Measurements from ENCODE around the gene GLRA3.
"Not testable (repeated sequence)": the region's sequence is repeated elsewhere in the genome, so short reads cannot be mapped to it uniquely, and the experiment has no call there.

GLRA3 gene

DNA sequence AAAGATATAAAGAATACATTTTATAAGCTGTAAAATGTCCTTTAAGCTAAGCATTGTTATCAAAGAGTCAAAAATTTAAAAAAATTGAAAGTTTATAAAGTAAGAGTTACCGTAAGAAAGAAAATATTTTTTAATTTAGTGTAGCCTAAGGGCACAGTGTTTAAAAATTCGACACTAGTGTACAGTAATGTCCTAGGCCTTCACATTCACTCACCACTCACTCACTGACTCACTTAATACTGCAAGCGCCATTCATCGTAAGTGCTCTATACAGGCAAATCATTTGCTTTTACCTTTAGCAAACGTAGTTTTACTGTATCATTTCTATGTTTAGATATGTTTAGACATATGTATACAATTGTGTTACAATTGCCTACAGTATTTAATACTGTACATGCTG lies 20.2 kb downstream of the GLRA3 start:
- no peak for DNase-seq (ENCODE audit: low spot score)

DNA sequence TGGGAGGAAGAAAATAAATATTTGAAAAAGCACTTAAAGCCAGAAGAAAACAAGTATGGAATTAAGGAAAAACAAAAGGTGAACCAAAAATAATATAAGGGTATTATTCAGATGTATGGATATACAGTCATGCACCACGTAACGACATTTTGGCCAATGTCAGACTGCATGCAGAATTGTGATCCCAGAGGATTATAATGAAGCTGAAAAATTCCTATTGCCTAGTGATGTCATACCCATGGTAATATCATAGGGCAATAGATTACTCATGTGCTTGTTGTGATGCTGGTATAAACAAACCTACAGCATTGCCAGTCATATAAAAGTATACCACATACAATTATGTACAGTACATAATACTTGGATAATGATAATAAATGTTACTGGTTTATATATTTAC lies 20.9 kb downstream of the GLRA3 start:
- DNase-seq (ENCODE audit: low spot score): no peak

DNA sequence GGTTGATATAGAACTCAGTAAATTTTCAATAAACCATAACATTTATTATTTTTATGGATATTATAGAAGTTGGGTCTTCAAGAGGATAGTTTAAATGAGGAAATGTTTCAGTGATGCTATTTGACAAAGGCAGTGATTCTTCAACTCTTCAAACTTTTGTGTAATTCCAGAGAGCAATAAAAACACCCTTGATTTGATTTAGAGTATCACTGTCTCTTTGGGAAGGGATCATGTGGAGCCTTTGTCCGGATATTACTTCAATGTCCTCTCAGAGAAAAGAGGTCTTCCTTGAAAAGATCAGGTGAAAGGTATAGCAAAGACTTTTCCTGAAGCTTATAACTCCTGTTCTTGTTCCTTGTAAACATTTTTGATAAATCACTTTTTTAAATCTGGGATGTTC lies 23.3 kb downstream of the GLRA3 start:
- no peak for DNase-seq (ENCODE audit: low spot score)

DNA sequence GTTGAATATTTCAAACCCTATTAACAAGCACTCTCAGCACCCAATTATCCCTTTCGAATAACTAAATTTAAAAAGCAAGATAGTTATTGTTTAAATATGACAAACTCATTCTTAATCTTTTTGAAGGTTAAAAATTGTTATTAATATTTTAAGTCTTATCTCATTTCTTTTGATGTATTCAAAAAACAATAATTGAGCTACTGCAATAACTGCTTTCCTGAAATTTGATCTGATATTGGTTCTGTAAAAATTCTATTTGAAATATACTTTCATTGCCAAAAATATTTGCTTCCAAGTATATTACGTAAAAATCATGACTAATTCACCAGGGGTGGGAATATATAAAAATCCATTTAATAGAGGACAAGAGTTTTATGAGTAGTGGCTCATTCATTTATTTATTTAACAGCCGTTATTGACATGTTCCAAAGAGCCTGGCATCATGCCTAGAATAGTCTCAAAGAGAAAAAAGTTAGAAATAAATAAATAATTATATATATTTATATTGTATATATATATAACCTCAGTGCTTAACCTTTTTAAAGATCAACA lies 34.4 kb downstream of the GLRA3 start:
- no peak for DNase-seq (ENCODE audit: low spot score)

DNA sequence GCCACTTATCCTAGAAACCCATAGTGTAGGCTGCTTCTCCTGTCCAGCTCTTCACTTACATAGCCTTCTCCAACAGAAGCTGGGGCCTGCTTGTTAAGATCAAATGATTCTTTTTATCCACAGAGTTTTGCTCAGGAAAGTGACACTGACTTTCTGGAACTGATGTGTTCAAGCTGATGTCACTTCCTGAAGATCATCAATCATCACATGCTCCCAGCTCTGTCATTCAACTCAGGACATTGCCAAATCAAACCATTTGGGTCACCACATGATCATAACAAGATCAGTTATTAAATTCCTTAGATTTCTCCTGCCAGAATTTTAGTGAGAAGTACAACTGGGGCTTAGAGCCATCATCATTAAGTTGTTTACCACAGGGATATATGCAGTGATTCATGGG lies 39.4 kb downstream of the GLRA3 start:
- no peak for DNase-seq (ENCODE audit: low spot score)

DNA sequence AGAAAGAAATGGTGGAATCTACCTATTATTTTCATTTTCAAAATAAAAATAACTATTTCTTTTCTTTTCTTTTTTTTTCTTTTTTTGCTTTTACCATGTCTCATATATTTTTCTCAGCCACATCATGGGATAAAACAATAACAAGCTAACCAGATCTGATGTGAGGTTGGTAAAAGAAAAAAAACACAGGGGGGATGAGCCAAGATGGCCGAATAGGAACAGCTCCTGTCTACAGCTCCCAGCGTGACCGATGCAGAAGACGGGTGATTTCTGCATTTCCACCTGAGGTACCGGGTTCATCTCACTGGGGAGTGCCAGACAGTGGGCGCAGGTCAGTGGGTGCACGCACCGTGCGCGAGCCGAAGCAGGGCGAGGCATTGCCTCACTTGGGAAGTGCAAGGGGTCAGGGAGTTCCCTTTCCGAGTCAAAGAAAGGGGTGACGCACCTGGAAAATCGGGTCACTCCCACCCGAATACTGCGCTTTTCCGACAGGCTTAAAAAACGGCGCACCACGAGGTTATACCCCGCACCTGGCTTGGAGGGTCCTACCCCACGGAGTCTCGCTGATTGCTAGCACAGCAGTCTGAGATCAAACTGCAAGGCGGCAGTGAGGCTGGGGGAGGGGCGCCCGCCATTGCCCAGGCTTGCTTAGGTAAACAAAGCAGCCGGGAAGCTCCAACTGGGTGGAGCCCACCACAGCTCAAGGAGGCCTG lies 50.6 kb downstream of the GLRA3 start:
- DNase-seq (ENCODE audit: low spot score): not testable (repeated sequence)

DNA sequence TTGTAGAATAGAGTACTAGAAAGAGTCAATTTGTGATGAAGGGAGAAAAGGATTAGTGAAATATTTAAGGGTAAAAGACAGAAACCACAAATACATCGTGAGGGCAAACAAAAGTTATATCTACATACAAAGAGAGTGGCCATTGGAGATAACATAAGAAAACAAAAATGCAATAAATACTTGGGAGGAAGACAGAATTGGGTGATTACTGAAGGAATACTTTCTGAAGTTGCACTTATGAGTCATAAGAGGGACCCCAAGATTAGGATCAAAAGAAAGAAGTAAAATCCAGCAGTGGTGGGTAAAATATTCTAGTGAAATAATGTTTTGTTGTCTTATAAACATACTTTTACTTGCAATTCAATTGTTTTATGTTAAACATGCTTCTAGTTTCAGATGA lies 53.7 kb downstream of the GLRA3 start:
- DNase-seq (ENCODE audit: low spot score): no peak

DNA sequence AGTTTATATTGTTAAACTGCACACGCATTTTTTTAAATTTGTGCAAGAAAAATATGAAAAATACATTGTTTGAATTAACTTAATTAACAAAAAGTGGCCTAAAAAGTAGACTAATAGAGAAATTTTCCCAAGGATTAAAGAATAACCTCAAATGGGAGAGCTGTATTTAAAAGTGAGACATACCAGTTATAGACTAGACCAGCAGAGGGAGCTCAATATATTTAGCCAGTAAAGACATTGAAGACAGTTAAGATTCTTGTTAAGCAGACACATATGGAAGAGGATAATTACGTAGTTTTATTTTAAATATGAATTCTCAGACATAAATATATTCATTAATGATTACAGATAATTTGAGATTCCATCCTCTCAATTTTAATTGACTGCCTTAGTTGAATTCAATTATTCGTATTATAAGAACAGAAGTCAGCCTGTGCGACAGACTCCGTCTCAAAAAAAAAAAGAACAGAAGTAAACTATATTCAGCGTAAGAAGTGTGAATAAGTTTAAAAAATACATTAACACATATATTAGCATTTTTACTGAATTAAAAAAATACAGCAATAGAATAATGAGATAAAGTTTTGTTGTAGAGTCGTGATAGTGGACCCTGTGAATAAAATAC lies 64.8 kb downstream of the GLRA3 start:
- DNase-seq (ENCODE audit: low spot score): peak; percentile 14

DNA sequence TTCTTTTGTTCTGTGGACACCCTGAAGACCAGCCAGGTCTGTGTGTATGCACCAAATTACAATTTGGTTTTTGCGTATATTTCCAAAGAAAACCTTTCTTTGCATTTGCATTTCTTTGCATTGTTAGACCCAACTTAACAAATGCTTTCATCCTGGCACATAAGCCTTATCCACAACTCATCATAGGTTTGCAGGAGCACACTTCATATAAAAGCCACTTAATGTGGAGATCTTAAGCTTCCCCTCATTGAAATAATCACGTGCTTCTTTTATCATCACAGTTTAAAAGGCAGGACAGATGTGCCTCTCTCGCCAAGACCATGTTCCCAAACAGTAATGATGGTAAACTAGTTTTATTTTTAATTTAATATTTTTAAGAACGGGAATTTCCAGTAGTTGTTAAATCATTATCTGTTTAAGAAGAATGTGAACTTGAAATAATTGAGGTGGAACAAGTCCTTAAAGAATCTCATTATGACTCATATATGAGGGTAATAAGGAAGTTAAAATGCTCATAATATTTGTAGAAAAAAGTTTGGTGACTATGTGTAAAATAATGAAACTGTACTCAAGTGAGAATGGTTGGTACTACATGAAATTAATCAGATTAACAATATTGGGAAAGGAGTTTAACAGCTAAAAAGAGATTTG lies 65.5 kb downstream of the GLRA3 start:
- DNase-seq (ENCODE audit: low spot score): no peak

DNA sequence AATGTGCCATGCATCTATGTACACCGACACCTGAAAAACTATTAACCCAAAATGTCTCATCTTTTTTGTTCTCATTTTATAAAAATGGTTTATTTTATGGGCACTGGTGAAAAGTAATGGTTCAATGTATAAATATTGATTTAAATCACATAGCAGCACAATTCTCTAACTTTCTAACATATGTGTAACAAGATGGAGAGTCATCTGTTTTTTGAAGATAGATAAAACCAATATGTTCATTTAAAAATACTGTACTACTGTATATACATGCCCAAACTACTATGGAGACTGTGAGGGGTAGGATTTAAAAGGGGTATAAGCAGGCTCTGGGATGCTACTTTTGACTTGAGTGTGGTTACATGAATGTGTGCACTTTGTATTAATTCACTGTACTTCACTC lies 67.6 kb downstream of the GLRA3 start:
- DNase-seq (ENCODE audit: low spot score): no peak

DNA sequence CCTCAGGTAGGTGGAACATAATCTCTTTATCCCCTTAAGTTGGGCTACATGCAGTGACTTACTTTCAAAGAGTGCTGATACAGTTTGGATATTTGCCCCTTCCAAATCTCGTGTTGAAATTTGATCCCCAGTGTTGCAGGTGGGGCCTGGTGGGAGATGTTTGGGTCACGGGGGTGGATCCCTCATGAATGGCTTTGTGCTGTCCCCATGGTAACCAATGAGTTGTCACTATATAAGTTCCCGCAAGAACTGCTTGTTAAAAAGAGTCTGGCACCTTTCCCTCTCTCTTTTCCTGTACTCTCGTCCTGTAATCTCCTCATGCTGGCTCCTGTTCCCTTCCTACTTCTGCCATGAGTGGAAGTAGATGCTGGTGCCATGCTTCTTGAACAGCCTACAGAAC lies 71.3 kb downstream of the GLRA3 start:
- DNase-seq (ENCODE audit: low spot score): no peak

DNA sequence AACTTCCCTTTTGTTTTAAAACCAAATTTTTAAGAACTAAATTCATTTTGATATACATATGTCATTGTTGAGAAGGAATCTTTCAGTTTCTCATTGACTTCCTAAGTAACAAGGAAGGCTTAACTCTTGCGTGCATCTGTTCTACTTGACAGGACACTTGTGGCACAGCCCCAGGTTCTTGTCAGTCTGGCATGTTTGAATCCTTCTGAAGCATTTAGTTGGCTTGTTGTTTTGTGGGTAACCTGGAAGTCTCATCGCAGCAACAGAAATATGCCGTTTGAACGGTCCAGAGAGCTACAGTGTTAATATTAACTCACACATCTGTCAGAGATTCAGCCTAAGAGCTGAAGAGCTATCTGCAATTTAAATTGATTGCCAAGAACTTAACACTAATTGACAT lies 76.0 kb downstream of the GLRA3 start:
- DNase-seq (ENCODE audit: low spot score): no peak

DNA sequence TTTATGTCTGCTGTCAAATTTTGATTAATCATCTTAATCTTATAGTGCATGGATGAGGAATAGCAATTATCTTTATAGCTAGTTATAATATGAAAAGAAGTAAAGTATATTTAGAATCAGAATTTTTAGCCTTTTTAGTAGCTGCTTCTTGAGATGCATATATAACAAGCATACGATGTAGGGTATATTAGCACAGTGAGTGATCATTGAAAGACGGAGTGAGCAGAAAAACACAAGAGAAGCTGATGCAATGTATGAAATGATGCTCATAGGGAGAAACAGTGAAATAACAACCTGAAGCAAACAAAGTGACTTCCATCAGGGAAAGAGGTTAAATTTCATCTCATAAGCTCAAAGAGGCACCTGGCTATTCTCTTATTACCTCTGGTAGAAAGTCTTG lies 77.0 kb downstream of the GLRA3 start:
- DNase-seq (ENCODE audit: low spot score): no peak

DNA sequence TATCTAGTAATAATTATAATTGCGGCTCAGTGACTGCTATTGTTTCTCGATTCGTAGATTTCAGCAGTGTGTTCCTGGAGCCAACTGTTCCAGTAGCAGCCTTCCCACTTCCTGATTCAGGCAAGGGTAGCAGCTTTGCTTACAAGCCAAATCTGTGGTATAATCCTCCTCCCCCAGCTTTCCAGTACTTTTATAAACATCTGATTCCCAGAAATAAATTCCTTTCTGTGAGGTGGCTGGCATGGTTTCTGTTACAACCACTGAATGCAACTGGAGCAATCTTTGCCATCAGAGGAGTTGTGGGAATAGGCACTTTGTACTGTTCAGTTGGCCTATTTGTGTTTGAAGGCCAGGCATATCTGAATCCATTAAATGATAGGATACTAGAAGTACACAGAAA lies 80.0 kb downstream of the GLRA3 start:
- no peak for DNase-seq (ENCODE audit: low spot score)

DNA sequence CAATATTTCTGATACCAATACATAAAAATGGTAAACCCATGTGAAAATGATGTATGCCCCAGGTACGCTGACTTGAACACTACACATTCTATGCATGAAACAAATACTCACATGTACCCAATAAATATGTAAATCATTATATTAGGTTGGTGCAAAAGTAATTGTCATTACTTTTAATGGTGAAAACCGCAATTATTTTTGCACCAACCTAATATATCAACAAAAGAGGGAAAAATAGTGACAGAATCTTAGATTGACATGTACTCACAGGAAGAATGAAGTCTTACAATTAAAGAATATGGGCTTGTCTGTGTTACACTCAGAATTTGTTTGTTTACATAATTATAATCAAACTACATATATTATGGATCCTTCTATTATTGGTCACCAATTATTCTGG lies 82.3 kb downstream of the GLRA3 start:
- DNase-seq (ENCODE audit: low spot score): no peak

DNA sequence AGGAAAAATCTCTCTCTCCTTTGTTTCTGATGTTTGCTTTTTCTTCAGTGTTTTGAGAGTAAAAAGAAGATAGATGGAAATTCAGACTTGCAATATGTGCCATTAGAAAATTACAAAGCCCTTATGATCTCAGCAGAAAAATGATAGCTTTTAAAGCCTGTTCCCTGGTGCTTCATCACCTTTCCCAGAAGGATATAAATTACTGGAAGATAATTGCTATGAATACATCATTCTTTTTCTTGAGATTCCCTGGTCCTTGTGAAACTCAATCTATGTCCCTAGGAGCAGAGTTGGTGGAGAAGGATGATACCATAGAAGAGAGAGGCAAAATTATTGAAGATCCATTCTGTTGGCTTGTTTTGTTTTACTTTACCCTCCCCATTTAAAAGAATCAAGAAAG lies 86.5 kb downstream of the GLRA3 start:
- DNase-seq (ENCODE audit: low spot score): no peak

DNA sequence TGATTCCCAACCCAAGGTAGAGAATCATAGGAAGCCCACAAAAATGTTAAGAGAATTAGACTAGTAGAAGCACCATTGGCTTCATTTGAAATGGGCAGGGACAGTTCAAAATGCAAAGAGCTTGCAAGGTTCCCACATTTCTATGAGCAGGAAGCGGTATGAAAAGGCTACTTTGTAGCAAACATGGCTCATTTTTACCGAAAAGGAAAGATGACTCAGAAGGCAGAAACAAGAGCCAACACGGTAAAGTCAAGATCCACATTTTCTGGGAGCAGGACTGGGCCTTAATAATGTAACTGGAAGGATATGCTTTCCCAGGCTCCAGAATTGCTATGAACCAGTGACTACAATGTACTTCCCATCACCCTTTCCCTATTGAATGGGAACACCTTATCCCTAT lies 89.5 kb downstream of the GLRA3 start:
- no peak for DNase-seq (ENCODE audit: low spot score)

DNA sequence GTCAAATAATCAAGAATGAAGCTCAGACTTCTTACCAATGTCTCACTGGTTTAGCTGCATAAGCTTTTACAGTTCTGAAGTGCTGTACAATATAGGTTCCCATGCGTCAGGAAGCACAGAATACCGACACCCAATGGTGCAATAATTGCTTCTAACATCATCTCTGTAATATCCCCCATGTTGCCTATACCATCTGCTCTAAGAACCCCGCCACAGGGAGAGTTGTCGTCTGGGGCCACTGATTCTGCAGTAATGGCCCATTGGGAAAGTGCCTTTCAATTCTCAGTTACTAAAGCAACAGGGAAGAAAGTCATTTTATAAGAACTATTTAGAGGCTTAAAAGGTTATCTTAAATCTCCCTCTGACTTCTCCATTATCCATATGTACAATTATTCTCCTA lies 94.9 kb downstream of the GLRA3 start:
- DNase-seq (ENCODE audit: low spot score): no peak

DNA sequence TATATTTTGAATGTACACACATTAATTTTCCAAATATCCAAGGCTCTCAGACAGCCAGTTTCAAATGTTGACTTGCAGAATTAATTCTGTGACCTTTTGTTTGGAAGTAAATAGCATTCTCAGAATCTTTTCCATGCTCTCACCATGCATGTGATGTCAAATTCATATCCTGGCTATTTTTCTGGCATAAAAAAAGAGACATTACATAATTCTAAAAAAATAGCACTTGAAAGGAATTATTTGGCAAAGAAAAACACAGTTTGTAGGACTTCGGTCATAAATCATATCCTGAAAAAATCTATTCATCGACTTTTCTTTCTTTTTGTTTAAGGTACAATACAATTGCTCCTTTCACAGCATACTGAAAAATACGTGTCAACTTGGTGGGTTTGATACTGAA lies 111.2 kb downstream of the GLRA3 start:
- no peak for DNase-seq (ENCODE audit: low spot score)

DNA sequence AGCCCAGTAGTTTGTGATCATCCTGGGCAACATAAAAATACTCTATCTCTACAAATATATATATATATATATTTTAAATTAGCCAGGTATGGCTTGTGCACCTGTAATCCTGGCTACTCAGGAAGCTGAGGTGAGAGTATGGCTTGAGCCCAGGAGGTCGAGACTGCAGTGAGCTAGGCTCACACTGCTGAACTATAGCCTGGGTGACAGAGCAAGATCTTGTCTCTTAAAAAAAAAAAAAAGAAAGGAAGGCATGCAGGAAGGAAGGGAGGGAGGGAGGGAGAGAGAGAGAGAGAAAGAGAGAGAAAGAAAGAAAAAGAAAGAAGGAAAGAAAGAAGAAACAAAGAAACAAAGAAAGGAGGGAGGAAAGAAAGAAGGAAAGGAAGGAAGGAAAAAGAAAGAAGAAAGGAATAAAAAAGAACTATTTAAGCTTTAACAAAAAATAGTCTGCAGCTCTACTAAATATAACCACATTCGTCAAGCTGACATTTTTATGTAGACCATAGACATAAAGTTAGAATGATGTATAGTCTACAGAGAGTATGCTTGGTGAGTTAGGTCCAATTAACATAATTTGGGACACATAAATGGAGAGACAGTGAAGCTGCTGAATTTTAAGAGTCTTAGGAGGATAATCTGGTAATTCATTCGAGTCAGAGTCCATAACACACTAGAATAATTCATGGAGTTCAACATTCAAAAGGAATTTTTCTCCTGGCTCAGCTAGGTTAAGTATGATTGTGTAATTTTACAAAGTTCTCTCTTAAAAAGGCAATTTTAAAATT lies 111.9 kb downstream of the GLRA3 start:
- no peak for DNase-seq (ENCODE audit: low spot score)

DNA sequence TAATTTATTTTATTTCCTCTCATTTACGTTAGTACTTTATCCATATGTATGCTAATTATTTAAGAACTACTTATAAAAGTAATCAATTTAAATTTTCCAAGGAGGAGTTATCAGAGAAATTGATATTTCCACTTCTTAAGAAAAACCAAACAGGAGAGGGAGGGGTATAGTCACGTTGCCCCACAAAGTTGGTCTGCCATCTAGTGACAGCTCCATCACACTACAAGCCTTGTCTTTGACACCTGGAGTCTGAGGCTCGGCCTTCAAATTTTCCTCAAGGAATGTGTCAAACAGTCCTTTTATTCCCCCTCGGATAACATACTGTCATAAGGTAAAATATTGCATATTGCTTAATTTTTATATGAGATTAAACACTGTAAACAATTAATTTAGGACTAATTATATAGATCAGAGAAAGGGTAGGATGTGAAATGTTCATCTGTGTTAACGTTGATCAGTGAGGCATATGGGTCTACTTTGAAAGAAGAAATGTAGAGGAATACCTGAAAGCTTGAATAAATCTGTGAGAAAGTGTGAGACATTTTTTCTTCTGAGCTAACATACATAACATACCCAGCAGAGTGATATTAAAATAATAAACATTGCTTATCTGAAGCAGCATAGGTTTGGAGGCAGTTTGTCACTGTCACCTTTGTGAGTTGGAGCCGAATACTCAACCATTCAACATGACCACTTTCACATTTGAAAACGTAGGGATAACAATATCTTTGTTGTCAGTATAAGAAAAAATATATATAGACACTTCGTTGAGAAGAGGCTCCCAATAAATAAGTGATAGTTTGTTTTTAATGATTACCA lies 114.4 kb downstream of the GLRA3 start:
- peak; percentile 57 for DNase-seq (ENCODE audit: low spot score)

DNA sequence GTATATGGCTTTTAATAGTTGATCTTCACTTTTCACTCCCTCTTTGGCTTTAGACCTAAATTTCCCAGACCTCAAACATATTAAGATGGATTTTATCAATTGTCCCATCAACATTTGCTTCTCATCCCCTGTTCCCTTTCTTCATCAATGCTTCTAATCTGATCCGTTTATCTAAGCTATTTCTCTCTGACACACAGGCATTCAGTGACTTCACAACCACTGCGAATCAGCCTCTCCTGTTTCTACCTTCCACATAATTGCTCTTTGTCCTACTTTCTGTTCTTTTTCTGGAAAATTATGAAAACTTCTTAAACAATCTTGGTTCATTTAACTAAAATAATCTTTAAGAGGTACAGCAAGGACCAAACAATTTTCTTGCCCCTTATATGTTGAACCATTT lies 115.2 kb downstream of the GLRA3 start:
- DNase-seq (ENCODE audit: low spot score): no peak

Measured in HuH-7 (cell line).